Measurements from ENCODE around the gene RPUSD4. TPM values are rescaled to one million over a fixed set of nuclear protein-coding genes. Genes with fewer than 3 reads are reported as not detected.

Gene RPUSD4
- polyA plus RNA-seq, 2 of the 4 experiments (the other 2 are of a cell fraction) = 15.4 to 16.2 TPM

GRCh38 chr11:126229858-126230540 lies 18.5 kb upstream of the RPUSD4 start:
- Histone ChIP-seq H3K4me1 (peaks cover 6% of the 10 kb centered on the region; the same call in 2 of the 3 replicates), H3K4me3 (no peak overlapping the region), H3K9me3 (no peaks in the 10 kb centered on the region), H3K4me2 (no peak overlapping the region), H3K27ac (no peak overlapping the region)
- DNase-seq (ENCODE audit: low read depth in 1 of 2, low spot score in 1 of 2) (no peak), ATAC-seq (no peak), FAIRE-seq (no peak)
- POLR2A ChIA-PET = interaction anchor here (1.4 kb wide), 1 partner anchor 19 kb away, joined by 3 read pairs; the partner anchor contains the start of genes FAM118B and RPUSD4
- CTCF ChIA-PET = no interaction called here
- TF ChIP-seq USF2 (IDR thresholded peaks at IDR 0.05) = no peak
- TF ChIP-seq E2F6 (IDR thresholded peaks at IDR 0.05; ENCODE audit: borderline replicate concordance, low read depth) = no peak
- no peak for TF ChIP-seq RNF2 (IDR thresholded peaks at IDR 0.05; ENCODE audit: borderline replicate concordance, low read depth)
- no peak for TF ChIP-seq NPAS2 (CRISPR knock-in tag; IDR thresholded peaks at IDR 0.05; ENCODE audit: borderline replicate concordance)
- TF ChIP-seq FOSL2 (IDR thresholded peaks at IDR 0.05) = no peak
- no peak for TF ChIP-seq FOSL2 (CRISPR knock-in tag; IDR thresholded peaks at IDR 0.05)
- TF ChIP-seq FOSB (CRISPR knock-in tag; IDR thresholded peaks at IDR 0.05) = no peak
- no peak for TF ChIP-seq TFCP2L1 (CRISPR knock-in tag; IDR thresholded peaks at IDR 0.05)
- WGBS (ENCODE audit: missing lambda C conversion rate) = 87% methylated on average over 3 of the region's 3 CpGs

GRCh38 chr11:126226334-126227084 lies 15.1 kb upstream of the RPUSD4 start:
- TF ChIP-seq BHLHE40 (IDR thresholded peaks at IDR 0.05; ENCODE audit: low read depth, low read length) = no peak
- ChIA-PET POLR2A (interaction anchor here (0.6 kb wide), 1 partner anchor 21 kb away, joined by 3 read pairs; no protein-coding TSS in a partner anchor), CTCF (interaction anchor here (0.6 kb wide), 2 partner anchors 740 to 984 kb away, joined by 3 read pairs; no protein-coding TSS in a partner anchor)

GRCh38 chr11:126225295-126225665 lies 13.8 kb upstream of the RPUSD4 start:
- no peak for DNase-seq (ENCODE audit: low read depth in 1 of 2, low spot score in 1 of 2)
- WGBS (ENCODE audit: missing lambda C conversion rate) = 75% methylated on average over 2 of the region's 2 CpGs
- no peak overlapping the region for H3K4me2 ChIP-seq
- ATAC-seq = no peak
- FAIRE-seq = no peak
- ChIA-PET CTCF (interaction anchor here (0.6 kb wide), 1 partner anchor 747 kb away, joined by 3 read pairs; no protein-coding TSS in a partner anchor), POLR2A (no interaction called here)
- H3K4me3 ChIP-seq = no peak overlapping the region
- H3K27ac ChIP-seq = no peak overlapping the region
- no peaks in the 10 kb centered on the region for H3K9me3 ChIP-seq
- no peaks in the 10 kb centered on the region for H3K4me1 ChIP-seq
- TF ChIP-seq ZSCAN20 (CRISPR knock-in tag; IDR thresholded peaks at IDR 0.05) (no peak), POLR2A (IDR thresholded peaks at IDR 0.05; ENCODE audit: low read length) (no peak), MAFK (IDR thresholded peaks at IDR 0.05; ENCODE audit: partially characterized antibody) (no peak), RAD21 (conservative IDR thresholded peaks at IDR 0.05 in 1 of 2, IDR thresholded peaks at IDR 0.05 in 1 of 2) (no peak), HMGXB4 (CRISPR knock-in tag; IDR thresholded peaks at IDR 0.05; ENCODE audit: borderline replicate concordance) (no peak), REST (IDR thresholded peaks at IDR 0.05) (no peak), HEYL (CRISPR knock-in tag; IDR thresholded peaks at IDR 0.05) (no peak), NPAS2 (CRISPR knock-in tag; IDR thresholded peaks at IDR 0.05; ENCODE audit: borderline replicate concordance) (no peak), FOSB (CRISPR knock-in tag; IDR thresholded peaks at IDR 0.05) (no peak), NFE2L2 (conservative IDR thresholded peaks at IDR 0.05; ENCODE audit: low read length) (no peak), FOXS1 (CRISPR knock-in tag; IDR thresholded peaks at IDR 0.05) (no peak), SREBF2 (IDR thresholded peaks at IDR 0.05) (no peak), JUN (IDR thresholded peaks at IDR 0.05) (no peak), CHD4 (IDR thresholded peaks at IDR 0.05; ENCODE audit: borderline replicate concordance) (no peak), BHLHE40 (IDR thresholded peaks at IDR 0.05; ENCODE audit: low read depth, low read length) (no peak), MAX (IDR thresholded peaks at IDR 0.05) (no peak), ATOH8 (CRISPR knock-in tag; IDR thresholded peaks at IDR 0.05; ENCODE audit: low read depth) (no peak)

More at GRCh38 chr11:126226334-126227084, 15.1 kb upstream of the RPUSD4 start:
- FAIRE-seq = no peak
- WGBS (ENCODE audit: missing lambda C conversion rate) = 94% methylated on average over 11 of the region's 15 CpGs
- peaks cover 2% of the 10 kb centered on the region; the same call in 2 of the 3 replicates for H3K4me1 ChIP-seq
- no peak overlapping the region for H3K27ac ChIP-seq
- H3K4me2 ChIP-seq = no peak overlapping the region
- no peak for DNase-seq (ENCODE audit: low read depth in 1 of 2, low spot score in 1 of 2)
- H3K4me3 ChIP-seq = no peak overlapping the region
- no peaks in the 10 kb centered on the region for H3K9me3 ChIP-seq
- no peak for ATAC-seq

All from A549 (cell line).